ENCODE results near the gene SFN. TPM values are rescaled to one million over a fixed set of nuclear protein-coding genes. Genes with fewer than 3 reads are reported as not detected.

The SFN gene
- total and polyA plus RNA-seq, 2 of the 13 experiments (the other 11 are each of a cell fraction or from before 2014, with no cell fraction given), result 4.3 to 5.6 TPM

GRCh38 chr1:26889551-26890466 is 26.9 kb downstream of the SFN start, which contains the start of gene GPN2 (continued):
- TF ChIP-seq ZHX2 (IDR thresholded peaks at IDR 0.05; ENCODE audit: low read depth) (no peak; the same call in 1 of the 2 replicates), ZHX2 (CRISPR knock-in tag; IDR thresholded peaks at IDR 0.05; ENCODE audit: borderline replicate concordance) (0 out of 2 replicates have a peak, but pooled peaks have one; percentile 53), BRD4 (CRISPR knock-in tag; IDR thresholded peaks at IDR 0.05) (no peak; the same call in none of the 2 replicates), RCOR2 (CRISPR knock-in tag; IDR thresholded peaks at IDR 0.05) (no peak), HOXA5 (CRISPR knock-in tag; IDR thresholded peaks at IDR 0.05) (peak; percentile 85), ZNF362 (CRISPR knock-in tag; IDR thresholded peaks at IDR 0.05; ENCODE audit: borderline replicate concordance) (peak; percentile 64), MATR3 (CRISPR knock-in tag; IDR thresholded peaks at IDR 0.05) (no peak), MTF1 (CRISPR knock-in tag; IDR thresholded peaks at IDR 0.05) (no peak), NFYB (CRISPR knock-in tag; IDR thresholded peaks at IDR 0.05) (no peak), EZH2 (conservative IDR thresholded peaks at IDR 0.05; ENCODE audit: low read depth, low read length) (no peak), ZNF335 (CRISPR knock-in tag; IDR thresholded peaks at IDR 0.05) (no peak; the same call in 1 of the 2 replicates), ZSCAN31 (CRISPR knock-in tag; IDR thresholded peaks at IDR 0.05; ENCODE audit: low read depth) (peak; percentile 92), ZNF563 (CRISPR knock-in tag; IDR thresholded peaks at IDR 0.05) (peak; percentile 94), ELF4 (CRISPR knock-in tag; IDR thresholded peaks at IDR 0.05; ENCODE audit: borderline replicate concordance) (peak; percentile 84; the same call in 1 of the 2 replicates), ZNF331 (CRISPR knock-in tag; IDR thresholded peaks at IDR 0.05) (peak; percentile 57; the same call in 1 of the 2 replicates), ZC3H13 (CRISPR knock-in tag; IDR thresholded peaks at IDR 0.05) (peak; percentile 99), FOXO1 (CRISPR knock-in tag; IDR thresholded peaks at IDR 0.05) (no peak), NR2F2 (IDR thresholded peaks at IDR 0.05; ENCODE audit: borderline replicate concordance, low read depth) (no peak), ZNF33A (CRISPR knock-in tag; IDR thresholded peaks at IDR 0.05; ENCODE audit: borderline replicate concordance) (no peak)
- TF ChIP-seq, protein P1, sequence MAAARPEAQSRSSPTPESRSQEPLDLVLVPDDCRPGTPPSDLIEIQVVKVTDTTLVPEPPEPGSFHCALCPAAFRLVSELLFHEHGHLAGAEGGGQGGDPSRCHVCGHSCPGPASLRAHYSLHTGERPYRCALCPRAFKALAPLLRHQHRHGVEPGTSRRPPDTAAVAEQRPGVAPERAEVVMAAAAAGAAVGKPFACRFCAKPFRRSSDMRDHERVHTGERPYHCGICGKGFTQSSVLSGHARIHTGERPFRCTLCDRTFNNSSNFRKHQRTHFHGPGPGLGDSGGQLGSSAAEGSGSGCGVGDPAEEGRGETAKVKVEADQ (CRISPR knock-in tag; IDR thresholded peaks at IDR 0.05; ENCODE audit: borderline replicate concordance), result no peak

All from HepG2 (cell line).